ENCODE results near the gene CFAP206. TPM values are rescaled to one million over a fixed set of nuclear protein-coding genes. Genes with fewer than 3 reads are reported as not detected.

CFAP206 gene
- total and polyA plus RNA-seq, 2 donors (not counting 1 experiment from before 2014, with no cell fraction given), result not detected

- 47% methylated on average over 2 of the region's 8 CpGs for WGBS (ENCODE audit: insufficient coverage)
- no peaks in the 10 kb centered on the region for H4K20me1 ChIP-seq (ENCODE audit: control insufficient read depth, insufficient read depth, low read length, poor library complexity, severe bottlenecking)
- H3K9me3 Mint-ChIP-seq (ENCODE audit: insufficient read depth), result no peaks in the 10 kb centered on the region
- no peaks in the 10 kb centered on the region for H3K79me2 ChIP-seq (ENCODE audit: control insufficient read depth, insufficient read depth, low read length)
- no peak overlapping the region for H3K4me3 ChIP-seq (ENCODE audit: control extremely low read depth in 1 of 5, extremely low read depth in 1 of 5, insufficient read depth in 1 of 5, low read depth in 2 of 5, low read length in 4 of 5)
- peaks cover 5 to 6% of the 10 kb centered on the region in 2 donors for H3K4me1 ChIP-seq (ENCODE audit: control insufficient read depth in 2 of 2, insufficient read depth in 2 of 2, low read length in 2 of 2)
- peaks cover 15% of the 10 kb centered on the region for H3K4me1 Mint-ChIP-seq
- H3K27ac ChIP-seq (ENCODE audit: low read length in 2 of 2), result no peak overlapping the region
- intact Hi-C loops (cut with micrococcal nuclease), result no loop called here
- no peaks in the 10 kb centered on the region for H3K27me3 ChIP-seq (replicated peaks in 1 of 4; ENCODE audit: control extremely low read depth in 1 of 4, control insufficient read depth in 3 of 4, insufficient read depth in 4 of 4, low read length in 3 of 4)
- peak overlapping the region; percentile 48 for H3K4me3 Mint-ChIP-seq
- ATAC-seq (ENCODE audit: low read depth), result peak; percentile 90
- H2AFZ ChIP-seq (ENCODE audit: insufficient read depth, low read depth, low read length, poor library complexity, severe bottlenecking), result no peak overlapping the region
- H3K27me3 Mint-ChIP-seq, result no peaks in the 10 kb centered on the region
- no peak for TF ChIP-seq EZH2 (IDR thresholded peaks at IDR 0.05; ENCODE audit: borderline replicate concordance, insufficient read depth, low read depth, low read length, poor library complexity, severe bottlenecking)
- no peak for TF ChIP-seq CTCF (IDR thresholded peaks at IDR 0.05)
- no peaks in the 10 kb centered on the region for H3K9me3 ChIP-seq (ENCODE audit: control extremely low read depth in 1 of 3, control insufficient read depth in 2 of 3, insufficient read depth in 1 of 3, low read length in 2 of 3)
- H3K27ac Mint-ChIP-seq, result peak overlapping the region; percentile 1
- ChIA-PET CTCF (interaction anchor here (0.6 to 1.2 kb wide), 3 partner anchors 25 to 886 kb away, joined by 3 to 4 read pairs (median 3); no protein-coding TSS in a partner anchor), POLR2A (interaction anchor here (0.5 to 0.7 kb wide), 4 partner anchors 9 to 1819 kb away, joined by 3 read pairs; no protein-coding TSS in a partner anchor)
- peak; percentile 36 for DNase-seq
- peak overlapping the region; percentile 15 for H3K4me2 ChIP-seq (replicated peaks; ENCODE audit: low read depth, low read length, poor library complexity, severe bottlenecking)
- H3K9ac ChIP-seq (ENCODE audit: low read length), result no peak overlapping the region
- peaks cover 0 to 2% of the 10 kb centered on the region in 2 experiments for H3K36me3 ChIP-seq (replicated peaks in 1 of 2; ENCODE audit: control extremely low read depth in 1 of 2, control insufficient read depth in 1 of 2, extremely low read depth in 1 of 2, insufficient read depth in 2 of 2, low read length in 1 of 2)
Observed at GRCh38 chr6:87494761-87495422, 87.1 kb downstream of the CFAP206 start.

- H3K27ac ChIP-seq (ENCODE audit: low read length in 2 of 2), result no peak overlapping the region
- H3K4me2 ChIP-seq (replicated peaks; ENCODE audit: low read depth, low read length, poor library complexity, severe bottlenecking), result no peak overlapping the region
- H3K4me1 Mint-ChIP-seq, result peaks cover 15% of the 10 kb centered on the region
- H3K27ac Mint-ChIP-seq, result no peak overlapping the region
- no peak overlapping the region for H3K4me3 ChIP-seq (ENCODE audit: control extremely low read depth in 1 of 5, extremely low read depth in 1 of 5, insufficient read depth in 1 of 5, low read depth in 2 of 5, low read length in 4 of 5)
- intact Hi-C loops (cut with micrococcal nuclease), result no loop called here
- peaks cover 5 to 6% of the 10 kb centered on the region in 2 donors for H3K4me1 ChIP-seq (ENCODE audit: control insufficient read depth in 2 of 2, insufficient read depth in 2 of 2, low read length in 2 of 2)
- ChIA-PET CTCF (no interaction called here), POLR2A (no interaction called here)
- TF ChIP-seq EZH2 (IDR thresholded peaks at IDR 0.05; ENCODE audit: borderline replicate concordance, insufficient read depth, low read depth, low read length, poor library complexity, severe bottlenecking) (no peak), CTCF (IDR thresholded peaks at IDR 0.05) (no peak)
- peaks cover 10 to 19% of the 10 kb centered on the region in 2 experiments for H3K36me3 ChIP-seq (replicated peaks in 1 of 2; ENCODE audit: control extremely low read depth in 1 of 2, control insufficient read depth in 1 of 2, extremely low read depth in 1 of 2, insufficient read depth in 2 of 2, low read length in 1 of 2)
- no peak overlapping the region for H3K9ac ChIP-seq (ENCODE audit: low read length)
- H3K9me3 Mint-ChIP-seq (ENCODE audit: insufficient read depth), result no peaks in the 10 kb centered on the region
- no peaks in the 10 kb centered on the region for H3K27me3 Mint-ChIP-seq
- no peak overlapping the region for H2AFZ ChIP-seq (ENCODE audit: insufficient read depth, low read depth, low read length, poor library complexity, severe bottlenecking)
- DNase-seq (no peak), ATAC-seq (ENCODE audit: low read depth) (no peak)
- H3K9me3 ChIP-seq (ENCODE audit: control extremely low read depth in 1 of 3, control insufficient read depth in 2 of 3, insufficient read depth in 1 of 3, low read length in 2 of 3), result no peaks in the 10 kb centered on the region
- no peaks in the 10 kb centered on the region for H3K27me3 ChIP-seq (replicated peaks in 1 of 4; ENCODE audit: control extremely low read depth in 1 of 4, control insufficient read depth in 3 of 4, insufficient read depth in 4 of 4, low read length in 3 of 4)
- H3K4me3 Mint-ChIP-seq, result no peak overlapping the region
- no peaks in the 10 kb centered on the region for H4K20me1 ChIP-seq (ENCODE audit: control insufficient read depth, insufficient read depth, low read length, poor library complexity, severe bottlenecking)
- H3K79me2 ChIP-seq (ENCODE audit: control insufficient read depth, insufficient read depth, low read length), result no peaks in the 10 kb centered on the region
Observed at GRCh38 chr6:87498048-87498447, 90.3 kb downstream of the CFAP206 start.
